Myocyte (in vitro differentiated cells): ENCODE results near the gene GATAD2A. TPM values are rescaled to one million over a fixed set of nuclear protein-coding genes. Genes with fewer than 3 reads are reported as not detected.

Source experiments
- DNase-seq: peaks from one replicate; pipeline ENCODE4 v3.0.0-alpha.2; 2012; ENCODE audit warnings: low read depth
- total RNA-seq: library from RNA; depleted of rRNA; stranded (reverse); fragments of >200 nt; gene quantifications from 2 replicates; pipeline ENCODE4 v1.2.3, GENCODE V29; 2014

GATAD2A gene
- total RNA-seq, 1 donor from 2014 or later: 49.5 TPM

- DNase-seq: no peak
Observed at GRCh38 chr19:19504754-19505668, 99.5 kb downstream of the GATAD2A start.

- no peak for DNase-seq
Observed at GRCh38 chr19:19505669-19506326, 100.3 kb downstream of the GATAD2A start.

GRCh38 chr19:19506592-19506991 is 101.1 kb downstream of the GATAD2A start:
- no peak for DNase-seq

- DNase-seq: no peak
Observed at GRCh38 chr19:19507354-19507753, 101.9 kb downstream of the GATAD2A start.

- DNase-seq: no peak
Observed at GRCh38 chr19:19508217-19508616, 102.7 kb downstream of the GATAD2A start.

- peak; percentile 33 for DNase-seq
Observed at GRCh38 chr19:19510432-19510831, 105.0 kb downstream of the GATAD2A start.

- DNase-seq: no peak
Observed at GRCh38 chr19:19513682-19514081, 108.2 kb downstream of the GATAD2A start.

GRCh38 chr19:19514215-19514657 is 108.8 kb downstream of the GATAD2A start:
- DNase-seq: no peak

GRCh38 chr19:19514881-19515641 is 109.6 kb downstream of the GATAD2A start, which contains the start of gene TSSK6:
Gene TSSK6 (minus strand): TSS chr19:19515548. CDS start chr19:19515427, 121 bp downstream.
- no peak for DNase-seq

- DNase-seq: peak; percentile 96
Observed at GRCh38 chr19:19515642-19516519, 110.4 kb downstream of the GATAD2A start, which contains the start of gene NDUFA13. Gene NDUFA13 (plus strand): TSS chr19:19516225. CDS start chr19:19516239, 14 bp downstream.

GRCh38 chr19:19517235-19517619 is 111.8 kb downstream of the GATAD2A start:
- no peak for DNase-seq

GRCh38 chr19:19520989-19521388 is 115.5 kb downstream of the GATAD2A start:
- DNase-seq: no peak

- no peak for DNase-seq
Observed at GRCh38 chr19:19523177-19523576, 117.7 kb downstream of the GATAD2A start.

GRCh38 chr19:19524053-19524452 is 118.6 kb downstream of the GATAD2A start:
- no peak for DNase-seq

GRCh38 chr19:19525611-19526380 is 120.3 kb downstream of the GATAD2A start:
- DNase-seq: no peak

GRCh38 chr19:19526581-19527370 is 121.3 kb downstream of the GATAD2A start:
- no peak for DNase-seq

GRCh38 chr19:19527371-19527656 is 121.8 kb downstream of the GATAD2A start:
- DNase-seq: no peak

GRCh38 chr19:19527674-19528625 is 122.5 kb downstream of the GATAD2A start:
- DNase-seq: no peak
